ENCODE data around the gene MAPKAPK5.
"Not testable (repeated sequence)": the region's sequence is repeated elsewhere in the genome, so short reads cannot be mapped to it uniquely, and the experiment has no call there.

The MAPKAPK5 gene

DNA sequence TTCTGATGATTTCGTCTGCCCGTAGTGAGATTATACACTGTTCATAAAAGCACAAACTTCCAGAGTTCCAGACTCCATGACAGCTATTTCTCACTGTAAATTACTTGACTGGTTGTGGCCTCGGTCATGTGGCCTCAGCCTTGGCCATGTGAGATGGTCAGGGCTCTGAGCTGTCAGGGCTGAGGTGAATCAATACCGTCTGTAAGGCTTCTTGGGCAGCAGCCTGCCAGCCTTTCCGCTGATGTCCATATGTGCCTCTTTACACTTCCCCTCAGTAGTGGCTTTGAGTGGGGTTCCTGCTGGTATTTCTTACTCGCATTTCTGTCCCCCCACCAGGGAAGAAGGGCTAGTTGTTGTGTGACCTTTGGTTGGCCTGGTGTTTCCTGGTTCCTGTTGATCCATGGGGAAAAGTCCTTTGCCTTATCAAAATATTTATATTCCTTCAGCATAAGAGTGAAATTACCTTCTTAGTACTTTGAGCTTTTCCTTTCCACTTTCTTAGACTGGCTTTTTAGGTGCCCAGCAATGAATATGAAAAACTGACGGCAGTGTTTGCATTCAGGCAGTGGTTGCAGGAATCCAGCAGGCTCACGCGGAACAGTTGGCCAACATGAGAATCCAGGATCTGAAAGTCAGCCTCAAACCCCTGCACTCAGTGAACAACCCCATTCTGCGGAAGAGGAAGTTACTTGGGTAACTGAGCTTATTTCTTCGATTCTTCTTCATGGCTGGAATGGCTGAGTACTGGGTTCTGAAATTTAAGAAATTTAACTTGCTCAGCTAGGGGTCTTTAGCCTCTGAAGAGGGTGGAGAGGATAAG, 46.1 kb downstream of the MAPKAPK5 start:
- no peak for DNase-seq

DNA sequence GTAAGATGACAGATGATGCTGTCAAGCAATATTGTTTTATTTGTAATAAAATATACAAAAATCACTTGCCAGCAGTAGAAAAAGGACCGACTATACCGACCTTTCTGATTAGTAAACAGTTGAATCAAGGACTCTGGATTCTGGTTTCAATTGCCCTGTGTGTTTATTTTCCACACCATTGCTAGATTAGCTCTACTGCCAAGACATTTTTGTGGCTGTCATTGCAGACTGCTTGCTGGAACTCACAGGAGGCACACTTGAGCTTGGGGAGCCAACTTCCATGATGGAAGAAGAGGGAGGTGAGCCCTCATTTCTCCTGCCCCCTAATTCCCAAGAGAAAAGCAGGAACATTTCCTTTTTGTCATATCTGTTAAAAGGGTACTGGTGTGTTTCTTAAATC, 51.3 kb downstream of the MAPKAPK5 start:
- no peak for DNase-seq

DNA sequence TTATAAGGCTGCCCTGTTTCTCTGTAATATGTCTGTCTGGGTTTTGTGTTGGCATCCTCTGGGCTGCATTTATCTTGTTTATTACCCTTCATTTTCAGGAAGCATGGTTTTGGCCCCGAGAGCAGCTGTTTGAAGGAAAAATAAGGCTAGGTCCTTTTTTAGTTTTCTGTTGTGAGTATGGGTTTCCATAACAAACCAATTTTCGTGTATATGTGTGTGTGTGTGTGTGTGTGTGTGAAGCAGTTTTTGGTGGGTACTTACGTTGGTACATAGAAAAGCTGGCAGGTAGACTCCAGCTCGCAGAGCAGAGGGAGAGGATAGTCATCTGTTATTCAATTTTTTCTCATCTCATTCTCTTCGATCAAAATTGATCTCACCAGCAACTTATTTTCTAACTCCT, 52.5 kb downstream of the MAPKAPK5 start:
- DNase-seq = no peak

DNA sequence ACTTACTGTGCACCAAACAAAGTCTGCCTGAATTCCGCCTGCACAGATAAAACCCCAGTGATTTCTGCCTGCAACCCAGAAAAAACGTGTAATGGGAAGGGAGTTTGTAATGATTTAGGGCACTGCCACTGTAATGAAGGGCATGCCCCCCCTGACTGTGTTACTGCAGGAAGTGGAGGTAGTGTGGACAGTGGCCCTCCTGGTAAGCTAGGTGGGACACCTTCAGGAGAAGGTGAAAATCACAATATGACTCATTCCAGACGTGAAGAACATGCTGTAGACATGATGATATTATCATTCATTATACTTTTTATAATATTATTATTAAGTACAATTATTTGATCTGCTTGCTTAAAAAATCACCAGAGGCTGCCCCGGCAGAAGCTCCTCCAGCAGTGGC, 59.2 kb downstream of the MAPKAPK5 start:
- no peak for DNase-seq

DNA sequence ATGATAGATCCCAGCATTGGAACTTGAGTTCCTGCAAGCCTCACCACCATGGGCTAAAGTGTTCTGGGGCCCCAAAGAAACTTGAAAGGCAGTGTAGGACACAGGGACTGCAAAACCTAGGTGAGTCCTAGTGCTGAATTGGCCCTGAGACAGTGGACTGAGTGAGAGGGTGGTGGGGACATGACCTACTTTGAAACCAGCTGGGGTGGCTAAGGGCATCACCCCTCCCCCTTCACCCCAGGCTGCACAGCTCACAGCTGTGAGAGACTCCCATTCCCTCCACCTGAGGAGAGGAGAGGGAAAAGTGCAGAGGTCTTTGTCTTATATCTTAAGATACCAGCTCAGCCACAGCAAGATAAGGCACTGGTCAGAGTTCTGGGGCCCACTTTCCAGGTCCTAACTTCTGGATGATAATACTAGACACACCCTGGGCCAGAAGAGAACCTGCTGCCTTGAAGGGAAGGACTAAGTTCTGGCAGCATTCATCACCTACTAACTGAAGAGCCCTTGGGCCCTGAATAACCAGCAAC, 62.5 kb downstream of the MAPKAPK5 start:
- DNase-seq = no peak

DNA sequence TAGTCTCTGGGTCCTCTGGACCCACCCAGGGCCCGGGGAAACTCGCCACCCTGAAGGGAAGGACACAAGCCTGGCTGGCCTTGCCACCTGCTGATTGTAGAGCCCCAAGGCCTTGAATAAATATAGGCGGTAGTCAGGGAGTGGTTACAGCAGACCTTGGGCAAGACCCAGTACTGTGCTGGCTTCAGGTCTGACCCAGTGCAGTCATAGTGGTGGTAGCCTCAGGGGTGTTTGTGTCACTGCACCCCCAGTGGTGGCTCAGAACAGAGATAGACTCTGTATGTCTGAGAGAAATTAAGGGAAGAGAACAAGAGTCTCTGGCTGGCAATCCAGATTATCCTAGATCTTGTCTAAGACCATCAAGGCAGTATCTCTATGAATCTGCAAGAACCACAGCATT, 63.5 kb downstream of the MAPKAPK5 start:
- no peak for DNase-seq

DNA sequence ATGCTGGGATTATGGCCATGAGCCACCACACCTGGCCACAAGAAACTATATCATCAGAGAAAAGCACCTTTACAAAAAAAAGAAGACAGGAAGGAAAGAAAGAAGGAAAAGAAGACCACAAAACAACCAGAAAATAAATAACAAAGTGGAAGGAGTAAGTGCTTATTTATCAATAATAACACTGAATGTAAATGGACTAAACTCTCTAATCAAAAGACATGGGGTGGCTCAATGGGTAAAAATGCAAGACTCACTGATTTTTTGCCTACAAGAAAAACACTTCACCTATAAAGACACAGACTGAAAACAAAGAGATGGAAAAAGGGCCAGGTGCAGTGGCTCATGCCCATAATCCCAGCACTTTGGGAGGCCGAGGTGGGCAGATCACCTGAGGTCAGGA, 65.7 kb downstream of the MAPKAPK5 start:
- DNase-seq = no peak

DNA sequence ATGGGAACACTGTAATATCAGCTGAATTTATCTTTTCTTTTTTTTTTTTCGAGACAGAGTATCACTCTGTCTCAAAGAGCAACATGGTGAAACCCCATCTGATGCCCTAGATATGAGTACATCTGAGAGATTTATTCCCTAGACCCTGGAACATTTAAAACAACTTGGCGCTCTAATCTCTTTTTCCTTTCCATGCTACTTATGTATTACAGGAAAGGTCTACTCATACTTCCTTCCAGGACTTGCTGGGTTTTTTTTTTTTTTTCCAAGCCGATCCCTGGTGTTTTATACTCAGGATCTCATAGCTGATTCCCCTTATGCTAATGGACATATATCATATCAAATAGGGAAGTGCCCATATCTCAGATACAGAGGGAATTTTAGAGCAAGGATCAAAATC, 83.1 kb downstream of the MAPKAPK5 start:
- DNase-seq = no peak

DNA sequence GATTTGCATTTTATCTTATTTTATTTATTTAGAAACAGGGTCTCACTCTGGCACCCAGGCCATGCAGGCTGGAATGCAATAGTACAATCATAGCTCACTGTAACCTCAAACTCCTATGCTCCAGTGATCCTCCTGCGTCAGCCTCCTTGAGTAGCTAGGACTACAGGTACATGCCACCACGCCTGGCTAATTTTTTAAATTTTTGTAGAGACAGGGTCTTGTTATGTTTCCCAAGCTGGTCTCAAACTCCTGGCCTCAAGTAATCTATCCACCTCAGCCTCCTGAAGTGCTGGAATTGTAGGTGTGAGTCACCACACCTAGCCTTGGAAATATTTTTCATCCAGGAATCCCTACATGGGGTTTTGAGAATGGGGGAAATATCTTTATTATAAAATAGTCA, 84.6 kb downstream of the MAPKAPK5 start:
- DNase-seq = no peak

DNA sequence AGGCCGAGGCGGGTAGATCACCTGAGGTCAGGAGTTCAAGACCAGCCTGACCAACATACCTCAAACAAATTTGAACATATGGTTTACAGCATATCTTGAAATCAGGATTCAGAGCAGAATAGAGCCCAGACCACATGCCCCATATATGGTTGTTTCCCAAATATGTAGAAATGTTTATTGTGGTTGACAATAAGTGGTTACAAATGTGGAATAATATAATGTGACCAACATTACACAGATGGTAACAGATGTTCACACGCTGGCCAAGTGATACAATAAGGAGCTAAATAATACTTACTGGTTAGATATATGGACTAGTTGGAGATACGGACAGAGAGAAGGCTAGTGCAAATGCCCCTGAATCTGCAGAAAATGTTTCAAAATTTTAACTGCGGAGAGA, 85.3 kb downstream of the MAPKAPK5 start:
- no peak for DNase-seq

DNA sequence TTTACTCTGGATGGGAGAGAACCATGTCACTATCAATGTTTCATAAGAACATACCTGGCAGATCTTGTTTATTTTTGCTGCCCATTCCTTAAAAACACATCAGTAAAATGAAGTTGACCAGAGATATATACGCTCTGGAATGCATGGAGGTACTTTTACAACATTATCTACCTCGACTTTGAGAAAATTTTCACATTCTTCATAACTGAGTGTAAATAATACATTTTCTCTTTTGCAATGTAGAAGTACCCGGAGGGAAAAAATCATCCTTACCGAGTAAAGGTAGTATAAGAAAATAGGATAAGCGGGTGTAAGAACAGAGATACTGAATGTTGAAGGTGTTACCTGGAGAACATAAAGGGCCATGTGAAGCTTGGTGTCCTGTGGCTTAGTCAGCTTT, 90.2 kb downstream of the MAPKAPK5 start:
- no peak for DNase-seq

DNA sequence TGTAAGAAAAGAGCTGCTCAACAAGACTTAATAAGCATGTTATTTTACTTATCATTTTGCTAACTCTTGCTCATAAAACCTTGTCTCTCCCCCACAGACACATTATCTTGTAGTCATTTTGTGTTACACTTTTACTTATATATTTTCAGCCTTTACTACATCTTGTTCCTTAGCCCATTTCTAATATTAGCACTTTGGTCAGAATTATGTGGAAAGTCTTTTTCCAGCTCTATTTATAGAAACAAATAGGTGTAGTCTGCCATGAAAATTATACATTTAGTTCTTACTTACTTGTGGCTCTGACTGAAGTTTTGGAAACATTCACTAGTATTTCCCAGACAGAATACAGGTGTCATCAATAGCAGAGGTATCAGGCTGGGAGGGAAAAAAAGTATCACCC, 94.8 kb downstream of the MAPKAPK5 start:
- DNase-seq = no peak

DNA sequence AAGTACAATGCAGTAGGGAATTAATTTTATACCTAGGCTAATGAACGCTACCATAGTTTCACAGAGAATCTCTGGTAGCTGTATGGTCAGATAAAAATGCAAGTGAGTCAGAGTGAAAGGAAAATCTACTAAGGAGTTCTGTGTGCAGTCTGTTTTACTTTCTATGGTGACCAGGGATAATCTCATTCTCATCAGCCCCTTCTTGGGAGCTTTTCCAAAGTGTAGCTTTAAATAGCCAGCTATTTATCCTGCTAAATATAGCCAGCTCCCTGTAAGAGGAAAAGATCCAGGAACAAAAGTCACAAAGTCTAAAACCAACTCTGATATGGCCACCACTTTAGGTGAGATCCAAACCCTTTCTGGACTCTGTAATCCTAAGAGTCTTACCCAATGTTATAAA, 95.4 kb downstream of the MAPKAPK5 start:
- DNase-seq = no peak

DNA sequence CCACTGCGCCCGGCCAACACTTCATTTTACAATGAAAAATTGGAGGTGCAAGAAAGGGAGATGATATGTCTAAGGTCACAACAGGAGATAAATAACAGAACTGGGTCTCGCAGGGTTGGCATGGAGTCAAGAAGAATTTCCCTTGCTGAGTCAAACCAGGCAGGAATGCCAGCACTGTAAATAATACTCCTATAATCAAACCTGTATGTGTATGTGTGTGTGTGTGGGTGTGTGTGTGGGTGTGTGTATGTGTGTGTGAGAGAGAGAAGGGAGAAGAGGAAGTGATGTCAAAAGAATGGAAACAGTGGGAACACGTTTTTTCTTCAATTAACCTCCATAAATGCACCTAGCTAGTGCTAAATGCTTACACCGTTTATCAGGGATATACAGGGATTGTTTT, 100.5 kb downstream of the MAPKAPK5 start:
- DNase-seq = no peak

DNA sequence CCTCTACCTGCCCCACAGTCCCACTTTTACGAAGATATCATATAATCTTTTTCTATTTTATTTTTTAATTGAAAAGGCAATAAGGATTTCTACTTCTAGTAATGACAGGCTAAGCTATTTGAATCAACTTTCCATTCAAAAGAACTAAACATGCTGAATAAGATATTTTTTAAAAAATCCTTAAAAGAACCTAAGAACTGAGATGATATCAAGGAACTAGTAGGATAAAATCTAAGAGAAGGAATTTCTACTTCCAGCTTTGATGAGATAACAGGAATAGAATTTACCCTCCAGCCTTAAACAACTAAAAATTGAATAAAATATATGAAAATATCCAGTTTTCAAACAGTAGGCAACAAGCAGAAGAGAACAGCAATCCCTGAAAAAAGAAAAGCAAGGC, 101.9 kb downstream of the MAPKAPK5 start:
- no peak for DNase-seq

DNA sequence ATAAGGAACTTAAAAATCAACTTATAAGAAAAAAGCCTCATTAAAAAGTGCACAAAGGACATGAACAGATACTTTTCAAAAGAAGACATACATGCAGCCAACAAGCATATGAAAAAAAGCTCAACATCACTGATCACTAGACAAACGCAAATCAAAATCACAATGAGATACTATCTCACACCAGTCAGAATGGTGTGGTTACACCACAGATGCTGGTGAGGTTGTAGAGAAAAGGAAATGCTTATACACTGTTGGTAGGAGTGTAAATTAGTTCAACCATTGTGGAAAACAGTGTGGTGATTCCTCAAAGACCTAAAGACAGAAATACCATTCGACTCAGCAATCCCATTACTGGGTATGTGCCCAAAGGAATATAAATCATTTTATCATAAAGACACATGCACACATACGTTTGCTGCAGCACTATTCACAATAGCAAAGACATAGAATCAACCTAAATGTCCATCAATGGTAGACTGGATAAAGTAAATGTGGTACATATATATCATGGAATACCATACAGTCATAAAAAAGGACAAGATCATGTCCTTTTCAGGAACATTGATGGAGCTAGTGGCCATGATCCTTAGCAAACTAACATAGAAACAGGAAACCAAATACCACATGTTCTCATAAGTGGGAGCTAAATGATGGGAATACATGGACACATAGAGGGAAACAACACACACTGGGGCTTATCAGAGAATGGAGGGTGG, 109.1 kb downstream of the MAPKAPK5 start:
- not testable (repeated sequence) for DNase-seq
